Endothelial cell of umbilical vein (primary cell): ENCODE data around the gene DUSP5. TPM values are rescaled to one million over a fixed set of nuclear protein-coding genes. Genes with fewer than 3 reads are reported as not detected.

Experiments used
- BruUV-seq: library from RNA; stranded (reverse); fragments of 400-500 nt; replicated peaks from 2 replicates; lab custom pipeline; 2021; lab: Mats Ljungman, UMichigan
- CTCF ChIA-PET: fragments of 300-600, 350-600 bp; sonication (Branson Sonifier 250); formaldehyde crosslinking; loops from one replicate; lab custom pipeline; 2021; ENCODE audit warnings: antibody characterized with exemption, inconsistent platforms; lab: Charles Lee
- POLR2A ChIA-PET: fragments of 300-600, 350-600 bp; sonication (Branson Sonifier 250); formaldehyde crosslinking; loops from one replicate; lab custom pipeline; 2021; ENCODE audit warnings: antibody characterized with exemption, inconsistent platforms; lab: Charles Lee
- DNase-seq: peaks from one replicate; pipeline ENCODE4 v3.0.0-alpha.2; 2011; ENCODE audit warnings: low read depth, low spot score
- FAIRE-seq: peaks from 2 replicates; lab custom pipeline; 2011; peaks lifted over from hg19 to GRCh38; lab: Jason Lieb, UNC
- H2AFZ ChIP-seq: 2 replicates; pipeline ENCODE4 v1.6.0; 2012; ENCODE audit warnings: low read depth, low read length, control low read depth, inconsistent platforms
- H3K27ac ChIP-seq: 2 replicates; pipeline ENCODE4 v1.5.1; 2011; ENCODE audit warnings: low read depth, mild to moderate bottlenecking, control low read depth, low read length, moderate library complexity; ENCODE audit not compliant: insufficient read depth
- H3K27me3 ChIP-seq, 2 experiments: 2 replicates each; pipeline versions ENCODE4 v1.6.0 to v1.6.1; 2011; ENCODE audit warnings: low read length in 2 of 2, mixed read lengths in 1 of 2; ENCODE audit not compliant: control insufficient read depth in 2 of 2, insufficient read depth in 2 of 2
- H3K36me3 ChIP-seq, 2 experiments: 2 replicates in 1 of 2; 3 replicates in 1 of 2; pipeline ENCODE4 v1.5.1; 2011; ENCODE audit warnings: low read length in 2 of 2, mild to moderate bottlenecking in 1 of 2, moderate library complexity in 1 of 2; ENCODE audit not compliant: control insufficient read depth in 2 of 2, insufficient read depth in 2 of 2; ENCODE audit errors: extremely low read depth in 1 of 2
- H3K4me1 ChIP-seq: 3 replicates; pipeline ENCODE4 v1.5.1; 2011; ENCODE audit warnings: mild to moderate bottlenecking, low read length; ENCODE audit not compliant: control insufficient read depth, insufficient read depth; ENCODE audit errors: extremely low read depth
- H3K4me2 ChIP-seq: 2 replicates; pipeline ENCODE4 v1.6.1; 2011; ENCODE audit warnings: low read length, control low read depth, mixed read lengths; ENCODE audit not compliant: insufficient read depth
- H3K4me3 ChIP-seq, 3 experiments: fragments of 200-600 bp in 1 of 3; sonication (generic), shearing (Covaris generic) in 1 of 3; replicated peaks in 1 of 3; 2 replicates each; pipeline ENCODE4 v1.5.1; 2011 to 2016; ENCODE audit warnings: control low read depth in 3 of 3, low read length in 3 of 3, mild to moderate bottlenecking in 2 of 3, inconsistent platforms in 1 of 3, low read depth in 1 of 3, moderate library complexity in 1 of 3; ENCODE audit not compliant: insufficient read depth in 1 of 3
- H3K79me2 ChIP-seq: 2 replicates; pipeline ENCODE4 v1.6.0; 2012; ENCODE audit warnings: low read length, inconsistent platforms; ENCODE audit not compliant: control insufficient read depth, insufficient read depth
- H3K9ac ChIP-seq: replicated peaks from 2 replicates; pipeline ENCODE3; 2011; ENCODE audit warnings: low read length, control low read depth; ENCODE audit not compliant: insufficient read depth; ENCODE audit errors: extremely low read depth
- H3K9me1 ChIP-seq: replicated peaks from 3 replicates; pipeline ENCODE4 v1.6.0; 2011; ENCODE audit warnings: mild to moderate bottlenecking, low read length; ENCODE audit not compliant: control insufficient read depth, insufficient read depth; ENCODE audit errors: extremely low read depth
- H3K9me3 ChIP-seq: replicated peaks from 2 replicates; pipeline ENCODE4 v1.5.1; 2012; ENCODE audit warnings: low read length, inconsistent platforms; ENCODE audit not compliant: control insufficient read depth, insufficient read depth
- H4K20me1 ChIP-seq: replicated peaks from 2 replicates; pipeline ENCODE3; 2011; ENCODE audit warnings: mild to moderate bottlenecking, low read length; ENCODE audit not compliant: control insufficient read depth, insufficient read depth; ENCODE audit errors: extremely low read depth
- CTCF ChIP-seq, 2 donors: IDR thresholded peaks; 1 replicate in 1 of 2; 2 replicates in 1 of 2; pipeline ENCODE4 v1.5.1; 2011; ENCODE audit warnings: low read length in 2 of 2, mild to moderate bottlenecking in 2 of 2, moderate library complexity in 2 of 2, control low read depth in 1 of 2, inconsistent platforms in 1 of 2, low read depth in 1 of 2; ENCODE audit not compliant: insufficient read depth in 1 of 2; ENCODE audit errors: extremely low read depth in 1 of 2
- EZH2 ChIP-seq: IDR thresholded peaks from 2 replicates; pipeline ENCODE4 v1.6.1; 2012; ENCODE audit warnings: borderline replicate concordance, low read depth, mild to moderate bottlenecking, moderate library complexity, low read length, inconsistent platforms; ENCODE audit not compliant: severe bottlenecking
- FOS ChIP-seq: IDR thresholded peaks from 2 replicates; pipeline ENCODE4 v1.6.1; 2011; ENCODE audit warnings: mild to moderate bottlenecking, low read length, moderate library complexity, borderline replicate concordance; ENCODE audit not compliant: insufficient read depth
- GATA2 ChIP-seq: IDR thresholded peaks from 2 replicates; pipeline ENCODE4 v1.7.0; 2011; ENCODE audit warnings: low read depth, mild to moderate bottlenecking, moderate library complexity, mixed read lengths, low read length; ENCODE audit not compliant: insufficient read length, insufficient read depth
- JUN ChIP-seq: IDR thresholded peaks from 2 replicates; pipeline ENCODE4 v1.6.1; 2011; ENCODE audit warnings: borderline replicate concordance, low read depth; ENCODE audit not compliant: insufficient read length, insufficient read depth
- MAX ChIP-seq: IDR thresholded peaks from 2 replicates; pipeline ENCODE4 v1.6.1; 2011; ENCODE audit not compliant: insufficient read depth, insufficient read length
- MYC ChIP-seq: IDR thresholded peaks from one replicate; pipeline ENCODE4 v1.6.1; 2011; ENCODE audit warnings: mild to moderate bottlenecking, low read depth, low read length
- POLR2A ChIP-seq: IDR thresholded peaks from 2 replicates; pipeline ENCODE4 v1.6.1; 2012; ENCODE audit warnings: low read depth, mild to moderate bottlenecking, control low read depth, low read length
- POLR2AphosphoS5 ChIP-seq: IDR thresholded peaks from 2 replicates; pipeline ENCODE4 v1.6.1; 2012; ENCODE audit warnings: low read depth, mild to moderate bottlenecking, control low read depth, low read length, moderate library complexity; ENCODE audit not compliant: insufficient read depth
- dilution Hi-C: fragments of 300-500 bp; cut with MboI; formaldehyde crosslinking; loops from one replicate; pipeline ENCODE4 v1.15.0; 2019; ENCODE audit warnings: low sequenced_read_pairs; ENCODE audit not compliant: extremely low pct_ligation_motif_present
- intact Hi-C: fragments of 100-400 bp; cut with micrococcal nuclease; formaldehyde crosslinking; loops from one replicate; pipeline ENCODE4 v1.10.0; 2022
- polyA plus RNA-seq, 4 experiments: library from polyadenylated mRNA; depleted of rRNA in 3 of 4; stranded (reverse) in 3 of 4; unstranded in 1 of 4; fragments of >200 nt; gene quantifications; 2 replicates each; pipeline versions ENCODE4 v1.2.1 to v1.2.3, GENCODE V29; 2011 to 2012; ENCODE audit warnings: missing spikeins in 1 of 4
- total RNA-seq: library from RNA; stranded (reverse); gene quantifications from 2 replicates; pipeline ENCODE4 v1.2.3, GENCODE V29; 2021

DUSP5 gene
- total and polyA plus RNA-seq, 2 donors (not counting 3 experiments of a cell fraction or from before 2014, with no cell fraction given) = 12.2 to 25.2 TPM

GRCh38 chr10:110544958-110545537 lies 47.3 kb downstream of the DUSP5 start:
- no TSS peak for BruUV-seq
- Histone ChIP-seq H3K9me3 (no peaks in the 10 kb centered on the region), H3K27ac (no peak overlapping the region), H2AFZ (no peak overlapping the region), H3K36me3 (no peaks in the 10 kb centered on the region), H3K4me3 (no peak overlapping the region), H3K4me1 (peaks cover 13% of the 10 kb centered on the region), H3K9ac (no peak overlapping the region), H3K79me2 (no peaks in the 10 kb centered on the region), H3K9me1 (no peaks in the 10 kb centered on the region), H3K4me2 (no peak overlapping the region), H4K20me1 (no peaks in the 10 kb centered on the region), H3K27me3 (peaks cover 0 to 2% of the 10 kb centered on the region in 2 experiments)
- DNase-seq (no peak), FAIRE-seq (no peak)
- intact Hi-C loops = no loop called here
- CTCF ChIA-PET = interaction anchor here (1.4 to 5.2 kb wide), 7 partner anchors 16 to 239 kb away, joined by 8 to 95 read pairs (median 36); partner anchors contain the start of gene SMNDC1
- POLR2A ChIA-PET = no interaction called here
- dilution Hi-C loops = no loop called here
- TF ChIP-seq POLR2AphosphoS5 (no peak), GATA2 (no peak)

GRCh38 chr10:110546077-110546476 lies 48.4 kb downstream of the DUSP5 start:
- POLR2A ChIA-PET = interaction anchor here (1.2 to 1.3 kb wide), 2 partner anchors 47 to 241 kb away, joined by 3 read pairs; partner anchors contain the start of gene SMNDC1
- Histone ChIP-seq H3K9me3 (no peaks in the 10 kb centered on the region), H3K36me3 (no peaks in the 10 kb centered on the region), H3K4me1 (peaks cover 13% of the 10 kb centered on the region), H3K4me3 (no peak overlapping the region), H3K27me3 (peaks cover 0 to 4% of the 10 kb centered on the region in 2 experiments), H3K27ac (no peak overlapping the region), H3K9ac (no peak overlapping the region), H4K20me1 (no peaks in the 10 kb centered on the region), H3K4me2 (no peak overlapping the region), H2AFZ (no peak overlapping the region), H3K9me1 (no peaks in the 10 kb centered on the region), H3K79me2 (no peaks in the 10 kb centered on the region)
- no TSS peak for BruUV-seq
- intact Hi-C loops (no loop called here), dilution Hi-C loops (no loop called here)
- DNase-seq = no peak
- no peak for FAIRE-seq
- CTCF ChIA-PET = interaction anchor here (0.7 to 5.2 kb wide), 26 partner anchors 9 to 257 kb away, joined by 3 to 95 read pairs (median 6); partner anchors contain the start of gene SMNDC1
- TF ChIP-seq JUN (no peak), MAX (no peak), FOS (no peak), POLR2AphosphoS5 (no peak), MYC (no peak), CTCF (IDR thresholded peaks at IDR 0.05; ENCODE audit: extremely low read depth in 1 of 2, insufficient read depth in 1 of 2, low read depth in 1 of 2, low read length in 2 of 2) (no peak), EZH2 (no peak), GATA2 (no peak), POLR2A (no peak)
